Measurements from ENCODE around the gene PARM1. TPM values are rescaled to one million over a fixed set of nuclear protein-coding genes. Genes with fewer than 3 reads are reported as not detected.

Gene PARM1
- total and polyA plus RNA-seq, 2 of the 4 experiments (the other 2 are of a cell fraction) = 0.07 to 0.18 TPM

GRCh38 chr4:74950200-74950599, 17.3 kb downstream of the PARM1 start:
- H3K36me3 ChIP-seq (ENCODE audit: control insufficient read depth, insufficient read depth, low read length) = no peaks in the 10 kb centered on the region
- no peak overlapping the region for H4K8ac ChIP-seq (ENCODE audit: low read depth in 2 of 2, low read length in 2 of 2)
- ChIA-PET POLR2A (ENCODE audit: unreplicated experiment) (no interaction called here), CTCF (no interaction called here)
- H3K23ac ChIP-seq (ENCODE audit: low read depth, low read length) = no peak overlapping the region
- no peaks in the 10 kb centered on the region for H3K4me1 ChIP-seq (ENCODE audit: control insufficient read depth, insufficient read depth, low read length)
- dilution Hi-C loops (cut with HindIII; ENCODE audit: low sequenced_read_pairs, unreplicated experiment) (no loop called here), in situ Hi-C loops (cut with MboI; ENCODE audit: low sequenced_read_pairs) (no loop called here), intact Hi-C loops (cut with micrococcal nuclease) (no loop called here)
- no peak overlapping the region for H3K14ac ChIP-seq (replicated peaks; ENCODE audit: low read depth, low read length)
- H3K18ac ChIP-seq (ENCODE audit: low read depth, low read length) = no peak overlapping the region
- H3K27me3 ChIP-seq (ENCODE audit: control insufficient read depth, insufficient read depth, low read length) = peaks cover 2% of the 10 kb centered on the region; the same call in 1 of the 2 replicates
- H2AFZ ChIP-seq (replicated peaks; ENCODE audit: low read length, poor library complexity) = no peak overlapping the region
- H3K4me2 ChIP-seq (ENCODE audit: low read depth, low read length) = no peak overlapping the region
- H2BK15ac ChIP-seq (ENCODE audit: low read depth, low read length) = no peak overlapping the region
- WGBS, 2 experiments (ENCODE audit: extremely low coverage in 2 of 2, insufficient read length in 1 of 2) = no CpG with 5 or more reads among the region's 3 CpGs
- TF ChIP-seq RFX5 (IDR thresholded peaks at IDR 0.05; ENCODE audit: low read depth, low read length) (no peak), CEBPB (IDR thresholded peaks at IDR 0.05; ENCODE audit: low read depth, low read length) (no peak), MAZ (IDR thresholded peaks at IDR 0.05; ENCODE audit: borderline replicate concordance, low read depth, low read length) (no peak), BHLHE40 (IDR thresholded peaks at IDR 0.05; ENCODE audit: low read depth, low read length) (no peak), MAFK (IDR thresholded peaks at IDR 0.05; ENCODE audit: low read depth, low read length) (no peak), RCOR1 (IDR thresholded peaks at IDR 0.05; ENCODE audit: insufficient replicate concordance, low read length) (no peak), SMC3 (IDR thresholded peaks at IDR 0.05; ENCODE audit: low read depth, low read length) (no peak), CHD1 (IDR thresholded peaks at IDR 0.05; ENCODE audit: low read depth, low read length) (no peak)
- H2AK9ac ChIP-seq (replicated peaks; ENCODE audit: low read depth, low read length, poor library complexity) = no peak overlapping the region
- no peak overlapping the region for H2AK5ac ChIP-seq (ENCODE audit: low read depth, low read length)
- H3K79me1 ChIP-seq (ENCODE audit: low read depth in 1 of 2, low read length in 2 of 2) = no peaks in the 10 kb centered on the region
- ATAC-seq (ENCODE audit: low read depth) (no peak), DNase-seq (no peak)
- H3K9me3 ChIP-seq (ENCODE audit: control insufficient read depth, insufficient read depth, low read length) = no peaks in the 10 kb centered on the region
- no peak overlapping the region for H3K27ac ChIP-seq (ENCODE audit: insufficient read depth, low read length)
- no TSS peak for BruUV-seq (replicated peaks)
- H3K4me3 ChIP-seq (ENCODE audit: insufficient read depth, low read depth, low read length) = no peak overlapping the region
- H3K9me1 ChIP-seq (ENCODE audit: insufficient read depth, low read length) = no peaks in the 10 kb centered on the region
- no peak overlapping the region for H3K4ac ChIP-seq (ENCODE audit: low read depth, low read length)
- H2BK20ac ChIP-seq (ENCODE audit: low read depth, low read length) = no peak overlapping the region
- H4K5ac ChIP-seq (ENCODE audit: low read depth, low read length) = no peak overlapping the region
- no peak overlapping the region for H4K91ac ChIP-seq (ENCODE audit: insufficient read depth, low read depth, low read length)
- H4K20me1 ChIP-seq (ENCODE audit: insufficient read depth, low read length) = no peaks in the 10 kb centered on the region
- no peak overlapping the region for H2BK5ac ChIP-seq (ENCODE audit: low read depth, low read length, poor library complexity, severe bottlenecking)
- no peak overlapping the region for H2BK120ac ChIP-seq (ENCODE audit: low read depth, low read length)
- H3K9ac ChIP-seq (ENCODE audit: low read depth, low read length) = no peak overlapping the region
- no peak overlapping the region for H3K56ac ChIP-seq (ENCODE audit: extremely low read depth, insufficient read depth, low read length)
